Effector CD8-positive, alpha-beta T cell (primary cell): ENCODE measurements around the gene NTHL1.

ENCODE experiments used
- DNase-seq: peaks from one replicate; lab custom pipeline; 2025; lab: John Stamatoyannopoulos, UW

Gene NTHL1

DNA sequence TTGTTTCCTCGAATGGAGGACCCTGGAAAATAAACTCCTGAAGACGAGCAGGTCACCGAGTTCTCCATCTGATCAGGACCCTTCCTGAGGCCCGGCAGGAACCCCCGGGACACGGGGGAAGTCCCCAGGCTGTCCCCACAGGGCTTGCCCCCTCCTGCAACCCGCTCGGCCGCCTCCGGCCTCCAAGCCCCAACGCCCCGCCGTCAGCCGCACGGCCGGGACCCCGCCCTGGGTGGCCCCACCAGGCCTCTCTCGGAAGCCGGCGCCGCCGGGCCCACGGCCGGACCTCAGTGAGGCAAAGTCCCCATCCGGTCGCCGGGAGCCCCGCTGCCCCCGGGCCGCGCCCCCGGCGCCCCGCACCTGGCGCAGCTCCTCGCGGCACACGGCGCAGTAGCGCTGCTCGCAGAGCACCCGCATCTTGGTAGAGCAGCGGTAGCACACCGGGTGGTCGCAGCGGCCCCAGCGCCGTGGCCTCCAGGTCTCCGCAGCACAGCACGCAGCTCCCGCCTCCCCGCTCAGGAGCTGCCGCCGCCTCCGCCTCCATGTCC, 38.4 kb downstream of the NTHL1 start:
- DNase-seq, result no peak

DNA sequence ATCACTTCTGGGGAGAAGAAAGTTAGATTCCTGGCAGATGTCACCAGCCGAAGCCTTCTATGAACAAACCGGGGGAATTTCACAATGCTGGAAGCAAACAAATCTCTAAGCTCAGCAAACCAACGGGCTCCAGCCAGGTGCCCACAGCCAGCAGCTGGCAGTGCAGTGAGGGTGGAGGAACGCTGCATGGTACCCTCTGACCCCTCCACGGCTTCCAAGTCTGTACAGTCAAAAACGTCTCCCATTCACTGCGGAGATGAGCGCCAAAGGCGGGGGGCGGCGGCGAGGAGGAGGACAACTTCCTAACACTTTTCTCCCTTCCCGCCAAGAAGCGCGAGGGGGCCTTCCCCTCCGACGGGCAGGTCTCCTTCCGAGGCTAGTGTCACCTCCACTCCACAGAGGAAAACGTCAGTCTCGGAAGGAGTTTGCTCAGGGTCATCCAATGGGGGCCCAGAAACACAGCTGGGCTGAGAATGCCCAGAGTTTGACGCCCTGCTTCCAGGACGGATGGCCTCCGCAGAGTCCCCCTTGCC, 38.9 kb downstream of the NTHL1 start:
- peak; percentile 21 for DNase-seq

DNA sequence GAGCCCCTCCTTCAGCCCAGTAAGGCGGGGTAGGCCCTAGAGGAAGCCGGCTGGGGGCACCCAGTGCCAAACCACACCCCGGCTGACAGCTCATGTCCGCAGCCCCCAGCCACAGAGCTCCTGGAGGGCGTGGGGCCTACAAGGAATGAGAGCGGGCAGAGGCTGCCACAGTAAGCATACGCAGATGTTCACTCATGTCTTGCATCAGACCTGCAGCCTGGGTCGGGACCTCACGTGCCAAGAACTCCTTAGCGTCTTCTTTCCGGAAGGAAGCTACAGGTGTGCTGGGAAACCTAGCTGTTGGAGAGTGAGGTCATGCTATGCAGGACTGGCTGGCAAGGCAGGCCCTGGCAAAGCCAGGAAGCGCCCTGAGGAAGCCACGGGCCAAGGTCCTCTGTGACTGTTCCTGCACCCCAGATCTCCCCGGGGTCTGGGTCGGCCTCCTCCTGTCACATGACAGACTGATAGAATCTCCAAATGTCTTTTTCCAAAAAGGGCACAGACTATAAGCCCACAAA, 39.6 kb downstream of the NTHL1 start:
- DNase-seq, result no peak

DNA sequence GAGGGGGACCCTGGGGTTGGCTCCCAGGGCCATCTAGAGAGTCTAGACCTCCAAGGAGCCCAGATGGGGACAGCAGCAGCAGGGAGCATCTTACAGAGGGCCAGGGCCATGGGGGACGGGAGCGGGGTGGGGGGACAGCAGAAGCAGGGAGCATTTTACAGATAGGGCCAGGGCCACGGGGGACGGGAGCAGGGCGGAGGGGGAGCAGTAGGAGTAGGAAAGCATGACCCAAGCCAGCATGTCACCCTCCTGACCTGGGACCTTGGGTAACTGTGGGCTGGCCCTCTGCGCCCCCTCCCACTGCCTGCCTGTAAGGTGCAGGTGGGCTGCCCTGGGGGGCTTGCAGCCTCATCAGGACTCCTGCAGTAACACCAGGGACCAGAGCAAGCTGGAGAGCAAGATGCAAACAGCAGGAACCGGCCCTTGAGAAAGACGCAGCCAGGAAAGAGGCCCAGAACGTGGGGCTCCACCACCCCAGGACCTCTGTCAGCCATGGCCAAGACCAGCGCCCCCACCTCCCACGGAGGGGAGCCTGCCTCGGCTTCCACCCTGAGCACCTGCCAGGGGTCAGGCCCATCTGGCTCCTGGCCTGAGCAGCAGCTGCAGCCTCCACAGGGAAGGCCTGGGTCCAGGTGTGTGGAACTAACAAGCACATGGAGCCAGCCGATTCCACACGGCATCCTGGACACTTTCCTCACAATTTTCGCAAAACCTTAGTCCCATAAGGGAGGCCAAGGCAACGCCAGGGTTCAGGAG, 40.4 kb downstream of the NTHL1 start:
- no peak for DNase-seq

DNA sequence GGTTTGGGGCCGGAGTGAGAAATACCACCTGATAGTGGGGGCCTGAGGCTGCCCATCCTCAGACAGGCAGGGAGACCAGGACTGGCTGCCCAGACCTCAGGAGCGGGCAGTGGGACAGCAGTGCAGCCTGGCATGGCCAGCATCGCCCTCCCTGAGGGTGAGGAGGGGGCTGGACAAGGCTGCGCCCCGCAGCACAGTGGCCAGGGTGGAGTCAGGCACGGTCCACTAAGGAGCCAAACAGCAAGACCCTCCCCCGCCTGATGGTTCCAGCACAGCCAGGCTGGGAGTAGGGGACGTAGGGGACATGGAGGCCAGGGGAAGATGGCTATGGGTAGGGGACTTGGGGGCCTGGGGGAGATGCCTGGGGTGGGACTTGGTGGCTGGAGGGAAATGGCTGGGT, 41.3 kb downstream of the NTHL1 start:
- DNase-seq, result no peak

DNA sequence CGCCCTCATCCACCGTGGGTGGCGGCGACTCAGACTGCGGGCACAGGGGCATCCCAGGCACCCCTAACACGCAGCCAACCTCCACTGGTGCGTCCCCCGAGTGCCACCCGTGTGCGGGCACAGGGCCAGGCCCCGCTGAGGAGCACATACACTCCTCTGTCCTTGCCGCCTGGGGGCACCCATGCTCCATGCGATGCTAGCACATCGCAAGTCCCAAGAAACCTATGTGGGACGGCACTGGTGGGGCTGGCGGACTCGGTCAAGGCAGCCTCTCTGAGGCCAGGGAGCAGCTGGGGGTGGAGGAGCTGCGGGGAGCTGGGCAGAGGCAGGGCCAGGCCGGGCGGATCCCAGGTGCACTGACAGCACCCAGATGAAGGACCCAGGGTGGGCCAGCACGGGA, 42.0 kb downstream of the NTHL1 start:
- no peak for DNase-seq

DNA sequence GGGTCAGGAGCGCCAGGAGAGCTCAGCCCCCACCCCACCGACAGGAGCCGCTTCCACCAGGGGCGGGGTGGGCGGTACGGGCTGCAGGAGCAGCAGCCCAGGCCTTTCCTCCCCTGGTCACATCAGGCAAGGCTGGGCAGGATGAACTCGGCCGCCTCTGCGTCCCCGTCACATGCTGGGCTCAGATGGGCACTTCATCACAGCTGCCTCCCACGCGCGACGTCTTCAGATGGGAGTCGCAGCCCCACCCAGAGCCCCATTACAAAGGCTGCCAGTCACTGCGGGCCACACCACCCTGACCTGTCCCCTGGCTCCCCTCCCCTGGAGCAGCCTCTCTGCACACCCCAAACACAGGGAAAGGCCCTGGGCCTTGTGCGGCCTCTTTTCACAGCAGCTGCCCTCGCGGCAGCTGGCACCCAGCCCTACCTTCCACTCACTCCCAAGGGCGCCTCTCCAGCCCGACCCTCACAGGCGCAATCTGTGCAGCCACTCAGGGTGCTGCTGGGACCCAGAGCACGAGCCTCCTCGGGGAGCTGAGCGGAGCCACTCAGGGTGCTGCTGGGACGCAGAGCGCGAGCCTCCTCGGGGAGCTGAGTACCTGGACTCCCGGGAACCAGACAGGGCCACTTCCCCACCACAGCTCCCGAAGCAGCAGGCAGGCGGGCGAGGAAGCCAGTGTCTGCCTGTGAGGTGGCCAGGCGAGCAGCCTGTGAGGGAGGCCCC, 42.7 kb downstream of the NTHL1 start:
- no peak for DNase-seq

DNA sequence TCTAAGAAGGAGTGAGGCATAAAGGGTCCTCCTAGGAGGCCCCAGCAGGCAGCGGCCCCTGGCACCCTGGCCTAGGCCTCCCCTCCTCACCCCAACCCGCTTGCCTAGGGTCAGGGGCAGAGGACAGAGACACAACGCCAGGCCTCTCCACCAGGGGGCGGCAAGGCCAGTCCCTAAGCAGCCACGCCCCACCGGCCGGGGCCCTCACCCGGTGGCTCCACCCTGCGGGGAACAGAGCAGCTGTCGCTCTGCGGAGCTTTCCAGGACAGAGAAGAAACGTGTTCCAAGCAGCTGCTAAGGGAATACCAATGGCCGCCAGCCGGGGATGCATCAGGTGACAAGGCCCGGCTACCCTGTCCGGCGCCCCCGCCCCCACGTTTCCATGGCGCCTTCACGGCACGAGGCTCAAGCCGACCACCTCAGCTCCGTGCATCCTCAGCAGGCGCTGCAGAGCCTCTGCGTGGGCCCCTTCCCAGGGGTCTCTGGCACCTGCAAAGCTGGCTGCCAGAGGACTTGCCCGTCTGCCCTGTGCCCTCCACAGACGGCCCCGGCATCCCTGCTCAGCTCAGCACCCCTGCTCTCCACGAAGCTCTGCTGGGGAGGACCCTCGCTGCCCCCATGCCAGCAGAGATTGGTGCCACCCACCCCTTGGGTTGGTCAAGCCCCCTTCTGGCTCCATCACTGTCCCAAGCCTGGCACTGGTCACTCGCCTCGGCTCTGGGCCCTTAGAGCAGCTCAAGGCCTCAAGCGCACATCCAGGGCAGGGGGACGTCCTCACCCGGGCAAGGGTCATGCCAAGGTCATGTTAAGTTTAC, 43.6 kb downstream of the NTHL1 start:
- peak; percentile 72 for DNase-seq

DNA sequence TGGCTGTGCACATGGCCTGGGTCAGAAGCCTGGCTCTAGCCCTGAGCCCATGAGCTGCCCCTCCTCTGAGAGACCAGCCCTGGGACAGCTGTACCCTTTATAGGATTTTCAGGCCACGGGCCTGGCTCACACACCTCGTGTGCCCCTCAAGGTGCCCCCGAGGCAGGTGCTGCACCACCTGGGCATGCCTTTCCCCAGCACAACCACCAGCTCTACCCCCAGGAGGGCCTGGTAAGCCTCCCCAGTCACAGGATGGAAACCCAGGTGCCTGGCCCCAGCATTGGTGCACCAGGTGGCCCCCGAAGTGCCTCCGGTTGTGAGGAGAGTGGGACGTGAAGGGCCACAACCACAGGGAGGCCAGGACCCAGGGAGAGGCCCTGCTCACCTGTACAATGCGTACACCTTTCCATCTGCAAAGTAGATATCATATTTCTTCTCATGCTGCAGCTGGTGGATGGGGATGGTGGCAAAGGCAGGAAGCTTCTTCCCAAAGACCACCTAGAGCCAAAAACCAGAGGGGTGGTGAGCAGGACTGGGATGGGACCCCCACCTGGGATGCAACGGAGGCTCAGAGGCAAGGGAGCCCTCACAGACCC, 44.3 kb downstream of the NTHL1 start:
- DNase-seq, result no peak

DNA sequence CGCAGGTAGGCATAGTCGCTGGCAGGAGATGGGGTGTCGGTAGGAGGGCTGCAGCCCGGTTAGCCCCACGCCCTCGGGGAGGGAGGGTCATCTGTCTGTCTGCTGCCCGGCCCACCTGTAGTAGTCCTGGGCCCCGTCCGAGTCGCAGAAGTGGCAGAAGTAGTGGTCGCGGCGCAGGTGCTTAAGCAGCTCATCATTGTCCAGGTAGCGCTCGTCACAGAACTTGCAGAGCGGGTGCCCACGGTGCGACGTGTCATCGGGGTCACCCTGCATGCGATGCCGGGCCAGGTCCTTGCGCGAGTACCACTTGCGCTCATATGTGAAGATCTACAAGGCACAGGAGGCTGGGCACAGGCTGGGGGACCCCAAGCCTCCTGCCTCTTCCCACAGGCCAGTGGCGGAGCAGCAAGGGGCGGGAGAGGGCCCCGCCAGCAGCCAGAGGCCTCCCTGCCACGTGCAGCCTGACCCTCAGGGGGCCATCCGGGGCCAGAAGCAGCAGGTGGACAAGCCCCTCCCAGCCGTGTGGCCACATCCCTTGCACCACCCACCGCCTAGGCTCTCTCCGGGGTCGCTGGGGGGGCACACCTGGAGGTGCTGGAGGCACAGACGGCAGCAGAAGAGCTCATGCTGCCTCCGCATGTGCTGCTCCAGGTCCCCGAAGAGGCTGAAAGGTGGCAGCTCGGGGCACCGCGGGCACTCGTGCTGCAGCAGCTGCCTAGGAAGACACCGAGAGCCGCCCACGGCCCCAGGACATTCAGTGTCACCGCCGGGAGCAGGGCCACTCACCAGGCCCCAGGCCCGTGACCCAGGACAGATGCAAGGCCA, 45.0 kb downstream of the NTHL1 start:
- no peak for DNase-seq

DNA sequence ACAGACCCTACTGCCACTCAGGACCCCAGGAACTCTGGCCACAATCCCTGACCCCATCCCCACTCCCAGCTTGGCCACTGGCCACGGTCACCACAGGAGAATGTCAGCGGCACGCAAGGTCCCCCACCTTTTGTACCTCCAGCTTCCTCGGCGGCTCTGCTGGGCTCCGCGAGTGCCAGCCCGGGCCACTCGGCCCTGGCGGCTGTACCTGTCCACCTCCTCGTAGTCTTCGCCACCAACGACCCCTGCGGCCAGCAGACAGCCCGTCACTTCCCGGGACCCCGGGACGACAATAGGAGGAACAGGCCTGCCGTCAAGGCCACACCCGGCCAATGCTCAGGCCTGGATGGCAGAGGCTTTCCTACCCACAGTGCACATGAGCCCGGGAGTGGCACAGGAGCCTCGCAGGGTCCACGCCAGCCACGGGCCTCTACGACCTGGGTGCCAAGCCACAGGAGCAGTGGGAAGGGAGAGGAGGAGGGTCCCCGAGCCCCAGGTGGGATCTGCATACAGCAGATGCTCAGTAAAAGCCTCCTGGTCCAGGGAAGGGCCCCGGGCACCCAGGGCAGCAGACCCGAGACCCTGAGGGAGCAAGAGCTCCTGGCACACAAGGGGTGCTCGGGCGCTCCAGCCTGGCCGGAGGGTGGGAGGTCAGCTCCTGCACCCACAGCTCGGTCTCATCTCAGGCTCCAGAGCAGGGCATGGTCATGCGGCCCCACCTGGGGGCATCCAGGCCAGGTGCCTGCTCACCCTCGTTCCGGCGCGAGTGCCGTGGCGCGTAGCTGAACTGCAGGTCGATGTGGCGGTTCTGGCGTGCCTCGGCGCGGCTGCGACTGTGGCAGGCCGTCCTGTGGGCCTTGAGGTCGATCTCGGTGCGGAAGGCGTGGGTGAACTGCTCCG, 45.9 kb downstream of the NTHL1 start:
- no peak for DNase-seq

DNA sequence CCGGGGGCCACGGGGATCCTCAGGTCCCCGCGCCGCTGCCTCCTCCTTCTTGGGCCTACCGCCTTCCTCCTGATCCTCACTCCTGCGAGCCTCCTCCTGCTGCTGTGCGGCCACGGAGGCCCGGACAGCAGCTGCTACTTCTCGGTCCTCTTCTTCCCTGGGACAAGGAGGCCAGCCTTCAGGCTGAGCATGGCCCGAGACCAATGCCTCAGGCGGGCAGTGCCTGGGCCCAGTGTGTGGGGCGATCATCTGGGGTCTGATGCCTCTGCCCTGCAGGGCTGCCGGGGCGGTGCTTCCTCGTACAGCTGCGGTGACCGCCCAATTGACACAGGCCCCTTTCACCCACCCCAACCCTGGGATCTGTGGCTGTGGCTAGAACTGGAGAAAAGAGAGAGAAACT, 46.6 kb downstream of the NTHL1 start:
- no peak for DNase-seq

DNA sequence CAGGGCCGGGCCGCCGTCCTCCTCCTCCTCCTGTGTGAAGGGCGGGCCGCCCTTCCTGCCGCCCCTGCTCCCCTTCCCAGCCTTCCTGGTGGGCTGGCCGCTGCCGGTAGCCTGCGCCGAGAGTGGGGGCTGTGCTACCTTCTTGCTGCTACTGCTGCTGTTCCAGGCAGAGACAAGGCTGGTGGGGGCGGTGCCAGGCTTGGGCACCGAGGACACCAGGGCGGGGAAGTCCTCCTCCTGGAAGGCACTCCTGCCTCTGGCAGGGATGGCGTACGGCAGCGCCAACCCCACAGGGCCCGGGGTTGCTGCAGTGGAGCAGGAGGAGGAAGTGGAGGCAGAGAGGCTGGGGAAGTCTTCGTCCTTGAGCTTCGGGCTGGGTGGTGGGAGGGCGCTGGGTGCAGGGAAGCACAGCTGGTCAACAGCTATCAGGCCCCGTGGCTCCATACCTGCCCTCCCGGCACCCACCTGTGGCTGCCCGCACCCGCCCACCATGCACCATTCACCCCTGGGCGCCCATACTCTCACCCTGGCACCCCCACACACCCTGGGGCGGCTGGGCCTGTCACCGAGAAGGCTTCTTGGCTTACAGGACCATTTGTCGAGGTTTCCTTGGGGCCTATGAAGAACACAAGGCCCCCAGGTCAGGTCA, 47.6 kb downstream of the NTHL1 start:
- no peak for DNase-seq

DNA sequence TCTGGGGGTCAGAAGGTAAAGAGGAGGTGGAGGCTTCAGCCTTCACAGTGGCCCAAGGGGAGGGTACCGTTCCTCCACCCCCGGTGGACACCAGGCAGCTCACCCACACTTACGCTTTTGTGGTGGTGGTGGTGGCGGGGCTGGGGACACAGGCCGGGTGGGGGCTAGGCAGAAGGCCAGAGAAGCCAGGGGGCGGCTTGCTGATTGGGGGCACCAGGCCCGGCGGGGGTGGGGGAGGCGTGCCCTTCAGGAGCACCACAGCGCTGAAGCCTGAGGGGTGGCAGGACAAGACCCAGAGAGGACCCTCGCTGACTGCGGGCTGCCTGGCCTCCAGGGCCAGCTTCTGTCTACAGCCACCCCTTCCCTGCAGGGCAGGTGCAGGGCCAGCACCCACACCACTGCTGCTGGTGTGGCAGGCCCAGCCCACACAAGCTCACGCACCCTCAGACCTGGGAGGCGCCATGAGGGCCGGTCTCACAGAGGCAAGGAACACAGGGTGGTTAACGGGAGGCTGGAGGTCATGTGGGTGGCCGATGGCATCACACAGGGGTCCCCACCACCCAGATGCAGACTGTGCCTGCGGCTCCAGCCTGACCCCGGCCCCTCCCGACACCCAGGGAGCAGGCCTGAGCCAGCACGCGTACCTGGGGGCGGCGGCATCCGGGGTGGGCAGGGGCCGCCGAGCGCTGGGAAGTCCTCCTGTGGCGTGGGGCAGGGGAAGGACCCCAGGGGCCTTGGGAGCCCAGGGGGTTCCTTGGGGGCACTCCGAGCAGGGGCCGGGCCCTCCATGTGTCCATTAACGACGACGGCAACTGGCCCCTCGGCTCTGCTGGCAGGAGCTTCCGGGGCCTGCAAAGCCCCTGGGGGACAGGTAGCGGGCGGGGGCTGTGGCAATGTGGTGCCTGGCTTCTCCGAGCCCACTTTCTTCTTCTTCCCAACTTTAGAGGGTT, 48.5 kb downstream of the NTHL1 start:
- no peak for DNase-seq

DNA sequence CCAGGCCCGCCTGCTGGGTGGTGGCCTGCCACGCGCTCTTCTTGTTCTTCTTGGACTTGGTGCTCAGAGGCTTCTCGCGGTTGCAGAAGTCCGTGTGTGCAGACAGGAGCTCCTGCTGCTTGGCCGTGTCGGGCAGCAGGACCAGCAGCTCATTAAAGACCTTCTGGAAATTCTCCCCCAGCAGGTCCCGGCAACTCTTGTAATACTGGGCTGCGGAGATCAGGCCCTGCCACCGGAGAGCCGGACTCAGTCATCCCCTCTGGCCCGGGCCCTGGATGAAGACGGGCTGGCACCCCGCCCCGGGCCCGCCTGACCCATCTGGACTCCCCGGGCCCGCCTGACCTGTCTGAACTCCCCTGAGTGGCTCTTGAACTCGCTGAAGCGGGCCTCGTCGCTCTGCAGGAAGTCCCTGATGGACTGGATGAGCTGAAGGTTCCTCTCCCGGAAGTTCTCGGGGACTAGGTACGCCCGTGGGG, 49.2 kb downstream of the NTHL1 start:
- DNase-seq, result no peak

DNA sequence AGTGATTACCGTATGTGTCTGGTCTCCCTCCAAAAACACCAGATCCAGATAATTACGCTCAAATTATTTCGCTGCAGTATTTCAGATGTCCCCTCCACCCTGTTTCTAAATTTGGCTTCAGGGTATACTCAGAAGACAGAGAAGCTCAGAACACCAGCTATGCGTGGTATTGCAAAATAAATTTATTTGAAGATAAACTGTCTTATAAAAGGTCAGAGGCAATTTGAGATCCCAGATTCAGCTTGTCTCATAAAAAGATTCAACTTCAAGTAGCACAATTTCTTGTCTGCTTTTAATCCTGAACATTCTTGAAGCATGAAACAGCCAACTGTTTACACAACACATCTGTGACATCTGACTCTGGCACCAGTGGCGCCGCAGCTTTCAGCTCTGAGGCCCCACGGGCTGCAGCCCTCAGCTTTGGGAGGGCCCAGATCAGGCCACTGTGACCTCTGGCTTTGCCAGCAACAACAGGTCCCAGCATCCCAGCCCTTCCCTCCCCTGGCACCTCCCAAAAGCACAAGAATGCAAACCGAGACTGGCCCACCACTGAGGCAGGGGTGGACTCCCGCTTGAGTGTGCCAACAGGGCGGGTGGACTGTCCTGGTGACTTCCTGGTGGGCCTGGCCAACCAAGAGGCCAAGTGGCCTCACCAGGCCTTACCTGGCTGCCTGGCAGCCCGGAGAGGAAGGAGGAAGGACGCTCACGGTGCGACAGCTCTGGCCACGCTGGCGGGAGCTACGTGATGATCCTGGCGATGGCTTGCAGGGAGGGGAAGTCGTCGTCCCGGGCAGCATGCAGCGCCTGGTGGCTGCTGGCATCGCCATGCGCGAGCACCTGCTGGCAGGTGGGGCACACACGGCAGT, 49.9 kb downstream of the NTHL1 start:
- no peak for DNase-seq

DNA sequence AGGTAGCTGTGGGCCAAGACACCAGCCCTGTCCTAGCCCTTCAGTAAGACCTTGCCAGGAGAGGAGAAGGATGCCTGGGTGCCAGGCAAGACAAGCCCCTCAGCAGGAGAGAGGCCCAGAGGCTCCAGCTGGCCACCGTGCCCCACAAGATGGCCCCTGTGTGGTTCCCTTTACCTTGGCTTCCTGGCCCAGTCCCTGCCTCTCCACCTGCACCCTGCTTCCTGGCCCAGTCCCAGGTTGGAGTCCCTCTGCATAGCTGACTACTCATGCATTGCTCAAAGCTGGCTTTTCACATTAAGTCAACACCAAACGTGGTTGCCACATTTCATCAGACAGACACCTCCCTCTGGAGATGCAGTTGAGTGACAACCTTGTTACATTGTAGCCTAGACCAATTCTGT, 53.9 kb downstream of the NTHL1 start:
- no peak for DNase-seq
